Mesendoderm (in vitro differentiated cells): ENCODE data around the gene MTO1.
"Not testable (repeated sequence)": the region's sequence is repeated elsewhere in the genome, so short reads cannot be mapped to it uniquely, and the experiment has no call there.

Experiments used
- DNase-seq: peaks from one replicate; pipeline ENCODE4 v3.0.0; 2013
- H2AK5ac ChIP-seq: 2 replicates; pipeline ENCODE4 v1.6.1; 2013; ENCODE audit warnings: low read length, inconsistent platforms
- H2BK120ac ChIP-seq: 2 replicates; pipeline ENCODE4 v1.6.1; 2013; ENCODE audit warnings: low read depth, mild to moderate bottlenecking, low read length, moderate library complexity, mixed read lengths
- H2BK15ac ChIP-seq: replicated peaks from 2 replicates; pipeline ENCODE4 v1.6.1; 2013; ENCODE audit warnings: low read depth, mild to moderate bottlenecking, moderate library complexity
- H2BK5ac ChIP-seq: 2 replicates; pipeline ENCODE4 v1.6.1; 2013; ENCODE audit warnings: low read length, inconsistent platforms
- H3K18ac ChIP-seq: 2 replicates; pipeline ENCODE4 v1.6.1; 2013; ENCODE audit warnings: mild to moderate bottlenecking, low read length, mixed read lengths
- H3K23ac ChIP-seq: one replicate; pipeline ENCODE4 v1.6.1; 2013; ENCODE audit warnings: low read length
- H3K27ac ChIP-seq: 2 replicates; pipeline ENCODE4 v1.5.1; 2013; ENCODE audit warnings: low read depth, mild to moderate bottlenecking, inconsistent platforms, low read length, moderate library complexity
- H3K27me3 ChIP-seq: 2 replicates; pipeline ENCODE4 v1.6.1; 2013; ENCODE audit warnings: low read length, control low read depth, mild to moderate bottlenecking, inconsistent platforms; ENCODE audit not compliant: insufficient read depth, poor library complexity
- H3K36me3 ChIP-seq: 2 replicates; pipeline ENCODE4 v1.6.1; 2013; ENCODE audit warnings: low read length, inconsistent platforms; ENCODE audit not compliant: control insufficient read depth, insufficient read depth
- H3K4ac ChIP-seq: one replicate; pipeline ENCODE4 v1.6.1; 2013; ENCODE audit warnings: low read depth, mild to moderate bottlenecking, low read length, moderate library complexity
- H3K4me1 ChIP-seq: 2 replicates; pipeline ENCODE4 v1.6.1; 2013; ENCODE audit warnings: low read depth, low read length, inconsistent platforms; ENCODE audit not compliant: control insufficient read depth
- H3K4me2 ChIP-seq: 2 replicates; pipeline ENCODE4 v1.6.1; 2013; ENCODE audit warnings: low read length
- H3K4me3 ChIP-seq: 2 replicates; pipeline ENCODE4 v1.5.1; 2013; ENCODE audit warnings: mild to moderate bottlenecking, low read length
- H3K56ac ChIP-seq: one replicate; pipeline ENCODE4 v1.6.1; 2013; ENCODE audit warnings: low read length
- H3K79me1 ChIP-seq: 2 replicates; pipeline ENCODE4 v1.6.1; 2013; ENCODE audit warnings: low read length, inconsistent platforms
- H3K79me2 ChIP-seq: 2 replicates; pipeline ENCODE4 v1.6.1; 2013; ENCODE audit warnings: mild to moderate bottlenecking, low read length; ENCODE audit not compliant: control insufficient read depth, insufficient read depth
- H3K9ac ChIP-seq: 2 replicates; pipeline ENCODE4 v1.6.1; 2013; ENCODE audit warnings: low read length, inconsistent platforms
- H4K5ac ChIP-seq: one replicate; pipeline ENCODE4 v1.6.1; 2013; ENCODE audit warnings: low read length
- H4K8ac ChIP-seq: one replicate; pipeline ENCODE4 v1.6.1; 2013; ENCODE audit warnings: low read depth, mild to moderate bottlenecking, control low read depth, low read length, moderate library complexity
- WGBS: extraction: QIAGEN DNeasy Blood & Tissue Kit; methylation state at CpG from one replicate; pipeline ENCODE4 v1.1.7; 2013; ENCODE audit warnings: low lambda C conversion rate, missing lambda C conversion rate; ENCODE audit not compliant: insufficient coverage; ENCODE audit errors: extremely low coverage; 5-methylcytosine and 5-hydroxymethylcytosine counted together

MTO1 gene

DNA sequence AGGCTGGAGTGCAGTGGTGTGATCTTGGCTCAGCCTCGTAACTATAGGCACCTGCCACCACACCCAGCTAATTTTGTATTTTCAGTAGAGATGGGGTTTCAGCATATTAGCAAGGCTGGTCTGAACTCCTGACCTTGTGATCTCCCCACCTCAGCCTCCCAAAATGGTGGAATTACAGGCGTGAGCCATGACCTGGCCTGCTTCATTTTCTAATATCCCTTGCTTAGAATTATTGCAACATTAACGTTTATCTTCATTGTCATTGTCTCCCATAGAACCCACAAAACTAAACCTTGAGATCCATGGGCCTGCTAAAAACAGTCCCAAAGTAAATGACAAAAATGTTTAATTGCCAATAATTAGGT, 53.2 kb downstream of the MTO1 start:
- WGBS = no CpG with 5 or more reads among the region's 3 CpGs
- H2BK120ac ChIP-seq = no peak overlapping the region
- peaks cover 13% of the 10 kb centered on the region for H3K79me2 ChIP-seq
- peaks cover 11% of the 10 kb centered on the region for H3K36me3 ChIP-seq
- H3K27ac ChIP-seq = no peak overlapping the region
- no peak overlapping the region for H3K18ac ChIP-seq
- no peak overlapping the region for H2BK15ac ChIP-seq
- H3K79me1 ChIP-seq = peaks cover 2% of the 10 kb centered on the region
- H3K56ac ChIP-seq = no peak overlapping the region
- H3K4me1 ChIP-seq = no peaks in the 10 kb centered on the region
- H3K4me2 ChIP-seq = no peak overlapping the region
- H3K9ac ChIP-seq = no peak overlapping the region
- H4K8ac ChIP-seq = no peak overlapping the region
- H3K4ac ChIP-seq = no peak overlapping the region
- no peak overlapping the region for H2AK5ac ChIP-seq
- H3K27me3 ChIP-seq = no peaks in the 10 kb centered on the region
- no peak for DNase-seq
- H3K4me3 ChIP-seq = no peak overlapping the region
- H2BK5ac ChIP-seq = no peak overlapping the region
- no peak overlapping the region for H4K5ac ChIP-seq
- H3K23ac ChIP-seq = no peak overlapping the region

DNA sequence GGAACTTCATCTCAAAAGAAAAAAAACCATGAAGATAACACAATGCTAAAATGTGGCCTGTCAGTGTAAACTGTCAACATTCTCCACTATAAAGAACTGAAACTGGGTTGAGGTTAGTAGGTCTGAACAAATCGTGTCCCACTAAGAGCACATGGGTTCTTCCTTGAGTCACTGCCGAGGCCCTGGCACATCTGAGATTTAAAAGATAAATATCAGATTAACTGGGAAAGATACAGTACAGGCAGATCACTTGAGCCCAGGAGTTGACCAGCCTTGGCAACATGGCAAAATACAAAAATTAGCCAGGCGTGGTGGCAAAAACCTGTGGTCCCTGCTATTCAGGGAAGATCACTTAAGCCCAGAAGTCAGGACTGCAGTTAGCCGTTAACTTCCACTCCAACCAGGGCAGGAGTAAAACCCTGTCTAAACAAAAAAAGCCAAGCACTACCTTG, 53.7 kb downstream of the MTO1 start:
- H3K4ac ChIP-seq = no peak overlapping the region
- H3K4me3 ChIP-seq = no peak overlapping the region
- H4K8ac ChIP-seq = no peak overlapping the region
- no peaks in the 10 kb centered on the region for H3K4me1 ChIP-seq
- H3K18ac ChIP-seq = no peak overlapping the region
- H3K27me3 ChIP-seq = no peaks in the 10 kb centered on the region
- no peak overlapping the region for H2BK120ac ChIP-seq
- no peak overlapping the region for H2BK15ac ChIP-seq
- DNase-seq = peak; percentile 54
- no peak overlapping the region for H3K4me2 ChIP-seq
- H3K79me1 ChIP-seq = peaks cover 2% of the 10 kb centered on the region
- H3K23ac ChIP-seq = no peak overlapping the region
- no CpG with 5 or more reads among the region's 4 CpGs for WGBS
- H2BK5ac ChIP-seq = no peak overlapping the region
- H3K56ac ChIP-seq = no peak overlapping the region
- H3K9ac ChIP-seq = no peak overlapping the region
- no peak overlapping the region for H4K5ac ChIP-seq
- no peak overlapping the region for H3K27ac ChIP-seq
- H3K36me3 ChIP-seq = peaks cover 15% of the 10 kb centered on the region
- no peak overlapping the region for H2AK5ac ChIP-seq
- peaks cover 18% of the 10 kb centered on the region for H3K79me2 ChIP-seq

DNA sequence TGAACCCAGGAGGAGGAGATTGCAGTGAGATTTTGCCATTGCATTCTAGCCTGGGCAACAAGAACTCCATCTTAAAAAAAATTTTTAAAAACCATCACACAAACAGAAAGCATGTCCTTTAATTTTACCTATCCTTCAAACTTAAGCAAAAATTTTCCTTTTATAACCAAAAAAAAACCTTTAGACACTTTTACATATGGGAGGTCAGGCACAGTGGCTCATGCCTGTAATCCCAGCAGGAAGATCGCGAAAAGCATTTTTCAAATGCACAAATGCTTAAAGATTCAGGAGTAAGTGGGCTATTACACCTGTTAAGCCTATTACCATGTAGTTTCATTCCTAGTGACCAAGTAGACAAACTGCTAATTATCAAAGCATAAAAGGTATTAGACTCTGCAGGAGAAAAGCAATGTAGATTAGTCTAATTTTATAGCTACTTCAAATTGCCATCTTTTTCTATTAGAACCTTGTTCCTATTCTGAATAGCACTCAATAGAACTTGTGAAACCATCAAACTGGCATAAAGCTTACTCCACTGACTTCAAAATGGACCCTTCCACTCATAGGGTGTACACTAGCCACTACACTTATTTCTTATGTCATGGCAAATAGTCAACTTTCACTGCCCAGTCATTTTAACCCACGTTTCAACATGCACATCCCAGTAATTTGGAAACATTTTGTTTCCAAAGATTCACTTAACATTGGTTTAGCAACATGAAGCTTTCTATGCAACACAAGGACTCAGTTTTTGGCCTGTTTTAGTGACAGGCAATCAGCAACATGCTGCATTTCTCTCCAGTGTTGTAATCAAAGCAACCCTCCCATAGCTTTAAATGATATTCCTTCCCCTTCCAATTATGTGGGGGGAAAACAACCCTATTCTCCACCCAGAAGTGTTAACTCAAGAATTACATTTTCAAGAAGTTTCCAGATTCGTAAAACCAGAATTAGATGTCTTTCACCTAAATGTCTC, 55.3 kb downstream of the MTO1 start:
- Histone ChIP-seq H4K5ac (no peak overlapping the region), H2BK5ac (no peak overlapping the region), H3K4me2 (peak overlapping the region; percentile 17), H4K8ac (no peak overlapping the region), H3K79me2 (peaks cover 24% of the 10 kb centered on the region), H2BK15ac (no peak overlapping the region), H2AK5ac (no peak overlapping the region), H3K56ac (peak overlapping the region; percentile 50), H3K4ac (no peak overlapping the region), H3K79me1 (peaks cover 2% of the 10 kb centered on the region), H3K4me1 (no peaks in the 10 kb centered on the region), H3K9ac (peak overlapping the region; percentile 59), H3K18ac (no peak overlapping the region), H3K27me3 (no peaks in the 10 kb centered on the region), H3K4me3 (peak overlapping the region; percentile 18), H3K36me3 (peaks cover 15% of the 10 kb centered on the region), H3K27ac (peak overlapping the region; percentile 8), H3K23ac (no peak overlapping the region), H2BK120ac (no peak overlapping the region)
- DNase-seq = peak; percentile 25
- no CpG with 5 or more reads among the region's 4 CpGs for WGBS

DNA sequence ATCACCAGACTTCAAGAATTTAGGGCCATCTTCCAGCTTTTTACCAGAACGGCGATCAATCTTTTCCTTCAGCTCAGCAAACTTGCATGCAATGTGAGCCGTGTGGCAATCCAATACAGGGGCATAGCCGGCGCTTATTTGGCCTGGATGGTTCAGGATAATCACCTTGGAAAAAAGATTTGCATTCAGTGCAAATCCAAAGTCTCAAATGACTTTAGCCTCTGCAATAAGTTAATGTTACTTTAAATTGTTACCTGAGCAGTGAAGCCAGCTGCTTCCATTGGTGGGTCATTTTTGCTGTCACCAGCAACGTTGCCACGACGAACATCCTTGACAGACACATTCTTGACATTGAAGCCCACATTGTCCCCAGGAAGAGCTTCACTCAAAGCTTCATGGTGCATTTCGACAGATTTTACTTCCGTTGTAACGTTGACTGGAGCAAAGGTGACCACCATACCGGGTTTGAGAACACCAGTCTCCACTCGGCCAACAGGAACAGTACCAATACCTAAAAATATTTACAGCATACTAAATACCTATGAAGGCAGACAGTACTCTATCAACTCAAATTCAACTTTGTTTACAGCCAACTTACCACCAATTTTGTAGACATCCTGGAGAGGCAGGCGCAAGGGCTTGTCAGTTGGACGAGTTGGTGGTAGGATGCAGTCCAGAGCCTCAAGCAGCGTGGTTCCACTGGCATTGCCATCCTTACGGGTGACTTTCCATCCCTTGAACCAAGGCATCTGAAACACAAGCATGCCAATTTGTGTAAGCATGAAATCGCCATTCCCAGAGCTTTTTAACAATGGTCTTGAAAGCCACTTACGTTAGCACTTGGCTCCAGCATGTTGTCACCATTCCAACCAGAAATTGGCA, 56.8 kb downstream of the MTO1 start:
- H4K5ac ChIP-seq, DNase-seq, H3K23ac ChIP-seq, H3K27me3 ChIP-seq, H3K4ac ChIP-seq, H3K4me1 ChIP-seq, H3K18ac ChIP-seq, H2BK15ac ChIP-seq, H2AK5ac ChIP-seq, H4K8ac ChIP-seq, H2BK120ac ChIP-seq, H3K27ac ChIP-seq, H3K79me1 ChIP-seq, H2BK5ac ChIP-seq: not testable (repeated sequence)
- Histone ChIP-seq H3K36me3 (peaks cover 15% of the 10 kb centered on the region), H3K9ac (peak overlapping the region; percentile 87), H3K79me2 (peaks cover 24% of the 10 kb centered on the region), H3K56ac (peak overlapping the region; percentile 86), H3K4me2 (peak overlapping the region; percentile 73), H3K4me3 (peak overlapping the region; percentile 65)
- no CpG with 5 or more reads among the region's 19 CpGs for WGBS

DNA sequence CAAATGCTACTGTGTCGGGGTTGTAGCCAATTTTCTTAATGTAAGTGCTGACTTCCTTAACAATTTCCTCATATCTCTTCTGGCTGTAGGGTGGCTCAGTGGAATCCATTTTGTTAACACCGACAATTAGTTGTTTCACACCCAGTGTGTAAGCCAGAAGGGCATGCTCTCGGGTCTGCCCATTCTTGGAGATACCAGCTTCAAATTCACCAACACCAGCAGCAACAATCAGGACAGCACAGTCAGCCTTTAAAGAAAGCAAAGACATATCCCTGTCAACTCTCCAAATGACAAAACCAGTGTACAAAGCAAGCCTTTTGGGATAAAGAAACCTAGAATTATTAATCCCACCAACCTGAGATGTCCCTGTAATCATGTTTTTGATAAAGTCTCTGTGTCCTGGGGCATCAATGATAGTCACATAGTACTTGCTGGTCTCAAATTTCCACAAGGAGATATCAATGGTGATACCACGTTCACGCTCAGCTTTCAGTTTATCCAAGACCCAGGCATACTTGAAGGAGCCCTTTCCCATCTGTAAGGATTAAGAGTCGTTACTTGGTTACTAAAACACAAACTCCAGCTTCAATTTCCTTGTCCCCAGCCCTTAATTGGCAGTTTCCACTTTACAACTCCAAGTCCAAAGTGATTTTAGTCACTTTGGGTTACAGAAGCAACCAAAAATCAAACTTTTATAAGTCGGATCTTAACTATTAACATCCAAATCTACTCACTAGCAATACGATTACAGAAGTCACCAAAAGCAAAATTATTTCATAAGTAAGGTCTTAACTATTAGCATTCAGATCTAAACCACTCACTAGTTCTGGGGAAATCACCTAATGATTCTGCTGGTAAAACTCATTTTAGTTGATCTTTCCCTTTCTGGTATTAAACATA, 57.7 kb downstream of the MTO1 start:
- Histone ChIP-seq H3K27ac (peak overlapping the region; percentile 98), H3K79me2 (peaks cover 24% of the 10 kb centered on the region), H3K18ac (peak overlapping the region; percentile 97), H3K9ac (peak overlapping the region; percentile 96), H3K4me3 (peak overlapping the region; percentile 95), H3K4me2 (peak overlapping the region; percentile 73), H3K36me3 (peaks cover 15% of the 10 kb centered on the region), H3K56ac (peak overlapping the region; percentile 86)
- no CpG with 5 or more reads among the region's 8 CpGs for WGBS
- not testable (repeated sequence) for H3K4ac ChIP-seq, H3K27me3 ChIP-seq, H3K4me1 ChIP-seq, H3K23ac ChIP-seq, H2BK120ac ChIP-seq, H3K79me1 ChIP-seq, H4K5ac ChIP-seq, H2BK15ac ChIP-seq, H4K8ac ChIP-seq, H2BK5ac ChIP-seq, H2AK5ac ChIP-seq
- peak; percentile 25 for DNase-seq
